Measurements from ENCODE around the gene FCF1. TPM values are rescaled to one million over a fixed set of nuclear protein-coding genes. Genes with fewer than 3 reads are reported as not detected.

The FCF1 gene, protein sequence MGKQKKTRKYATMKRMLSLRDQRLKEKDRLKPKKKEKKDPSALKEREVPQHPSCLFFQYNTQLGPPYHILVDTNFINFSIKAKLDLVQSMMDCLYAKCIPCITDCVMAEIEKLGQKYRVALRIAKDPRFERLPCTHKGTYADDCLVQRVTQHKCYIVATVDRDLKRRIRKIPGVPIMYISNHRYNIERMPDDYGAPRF
- total RNA-seq (2021) = 59.4 to 62.2 TPM (median 61.6 TPM) in 3 replicates
- Bru-seq, nascent RNA = percentile 78 among the genes with signal in this experiment
- long read RNA-seq, experiment 1, full-length matches to known transcripts = 30 of 44 reads
- long read RNA-seq, experiment 1, partial matches to known transcripts = 5 of 44 reads
- long read RNA-seq, experiment 1, other reads (novel, unspliced or antisense) = 9 of 44 reads
- long read RNA-seq, experiment 2, full-length matches to known transcripts = 3 of 41 reads
- long read RNA-seq, experiment 2, partial matches to known transcripts = 1 of 41 reads
- long read RNA-seq, experiment 2, other reads (novel, unspliced or antisense) = 37 of 41 reads
- long read RNA-seq, experiment 3, full-length matches to known transcripts = 1 of 21 reads
- long read RNA-seq, experiment 3, partial matches to known transcripts = 8 of 21 reads
- long read RNA-seq, experiment 3, other reads (novel, unspliced or antisense) = 12 of 21 reads

DNA sequence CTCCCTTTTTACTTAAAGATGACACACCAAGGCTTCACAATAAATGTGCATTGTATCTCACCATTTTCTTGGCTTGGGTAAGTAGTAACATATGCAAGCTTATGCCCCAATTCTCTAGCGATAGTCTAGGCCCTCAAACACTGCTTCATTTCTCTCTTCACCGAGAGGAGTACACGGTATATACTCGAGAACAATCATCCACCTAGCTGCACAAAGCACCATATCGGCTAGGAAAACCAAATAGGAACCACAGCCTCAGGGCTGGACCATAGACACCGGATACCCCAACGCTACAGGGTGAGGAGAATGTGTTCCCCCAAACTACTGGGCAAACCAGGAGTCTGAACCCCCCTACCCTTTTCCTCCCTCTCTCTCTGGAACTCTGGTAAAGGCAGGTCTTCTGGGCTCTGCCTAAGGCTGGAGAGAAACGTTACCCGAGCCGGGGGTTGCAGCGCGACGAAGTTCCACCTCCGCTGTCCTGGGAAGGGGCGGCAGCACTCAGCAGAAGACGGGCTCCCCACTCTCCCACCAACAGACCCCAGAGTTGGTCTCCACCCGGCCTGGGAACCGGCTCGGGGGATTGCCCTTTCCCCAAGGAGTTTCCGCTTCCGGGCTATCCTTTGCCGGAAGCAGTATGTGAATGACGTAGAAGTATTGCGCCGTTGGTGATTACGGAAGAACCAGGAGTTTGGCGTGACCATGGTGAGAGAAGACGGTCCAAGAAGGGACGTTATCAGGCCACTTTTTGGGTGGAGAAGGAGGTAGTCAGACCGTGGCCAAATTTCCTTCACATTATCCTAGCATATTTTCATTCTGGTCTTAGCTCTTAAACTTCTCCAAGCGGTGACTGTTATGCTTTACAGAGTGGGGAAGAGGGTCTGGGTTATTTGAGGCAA, at the start of gene FCF1, which contains the start of gene AREL1:
FCF1 (plus strand) TSS at position 646 of the 896 bp plus-strand sequence; CDS start at position 700, 54 bp downstream.
AREL1 (minus strand) TSS at position 582 of the 896 bp plus-strand sequence. CDS start 27,465 bp downstream, outside the sequence.
- peak; percentile 95 for ATAC-seq
- POLR2A ChIA-PET = no interaction called here
- peak within 1 kb of the TSS; percentile 98 for H3K4me3 Mint-ChIP-seq
- H3K36me3 Mint-ChIP-seq = peaks cover 17% of the 10 kb centered on the region
- no peaks in the 10 kb centered on the region for H3K9me3 Mint-ChIP-seq
- no peaks in the 10 kb centered on the region for H3K27me3 Mint-ChIP-seq (ENCODE audit: low read depth)
- DNase-seq (ENCODE audit: low spot score) = peak; percentile 79
- H3K4me1 Mint-ChIP-seq = peaks cover 15% of the 10 kb centered on the region
- H3K27ac Mint-ChIP-seq = peak within 1 kb of the TSS; percentile 98
- CTCF ChIA-PET = no interaction called here
- peak; percentile 84; the same call in 1 of the 2 replicates for TF ChIP-seq ZBTB21 (CRISPR knock-in tag; IDR thresholded peaks at IDR 0.05; ENCODE audit: borderline replicate concordance)
- TF ChIP-seq FOXJ3 (CRISPR knock-in tag; IDR thresholded peaks at IDR 0.05; ENCODE audit: borderline replicate concordance) = no peak
- TF ChIP-seq ZNF671 (CRISPR knock-in tag; IDR thresholded peaks at IDR 0.05) = no peak
- TF ChIP-seq ZNF219 (CRISPR knock-in tag; IDR thresholded peaks at IDR 0.05; ENCODE audit: borderline replicate concordance) = no peak
- TF ChIP-seq, protein P1, sequence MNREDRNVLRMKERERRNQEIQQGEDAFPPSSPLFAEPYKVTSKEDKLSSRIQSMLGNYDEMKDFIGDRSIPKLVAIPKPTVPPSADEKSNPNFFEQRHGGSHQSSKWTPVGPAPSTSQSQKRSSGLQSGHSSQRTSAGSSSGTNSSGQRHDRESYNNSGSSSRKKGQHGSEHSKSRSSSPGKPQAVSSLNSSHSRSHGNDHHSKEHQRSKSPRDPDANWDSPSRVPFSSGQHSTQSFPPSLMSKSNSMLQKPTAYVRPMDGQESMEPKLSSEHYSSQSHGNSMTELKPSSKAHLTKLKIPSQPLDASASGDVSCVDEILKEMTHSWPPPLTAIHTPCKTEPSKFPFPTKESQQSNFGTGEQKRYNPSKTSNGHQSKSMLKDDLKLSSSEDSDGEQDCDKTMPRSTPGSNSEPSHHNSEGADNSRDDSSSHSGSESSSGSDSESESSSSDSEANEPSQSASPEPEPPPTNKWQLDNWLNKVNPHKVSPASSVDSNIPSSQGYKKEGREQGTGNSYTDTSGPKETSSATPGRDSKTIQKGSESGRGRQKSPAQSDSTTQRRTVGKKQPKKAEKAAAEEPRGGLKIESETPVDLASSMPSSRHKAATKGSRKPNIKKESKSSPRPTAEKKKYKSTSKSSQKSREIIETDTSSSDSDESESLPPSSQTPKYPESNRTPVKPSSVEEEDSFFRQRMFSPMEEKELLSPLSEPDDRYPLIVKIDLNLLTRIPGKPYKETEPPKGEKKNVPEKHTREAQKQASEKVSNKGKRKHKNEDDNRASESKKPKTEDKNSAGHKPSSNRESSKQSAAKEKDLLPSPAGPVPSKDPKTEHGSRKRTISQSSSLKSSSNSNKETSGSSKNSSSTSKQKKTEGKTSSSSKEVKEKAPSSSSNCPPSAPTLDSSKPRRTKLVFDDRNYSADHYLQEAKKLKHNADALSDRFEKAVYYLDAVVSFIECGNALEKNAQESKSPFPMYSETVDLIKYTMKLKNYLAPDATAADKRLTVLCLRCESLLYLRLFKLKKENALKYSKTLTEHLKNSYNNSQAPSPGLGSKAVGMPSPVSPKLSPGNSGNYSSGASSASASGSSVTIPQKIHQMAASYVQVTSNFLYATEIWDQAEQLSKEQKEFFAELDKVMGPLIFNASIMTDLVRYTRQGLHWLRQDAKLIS (CRISPR knock-in tag; IDR thresholded peaks at IDR 0.05; ENCODE audit: borderline replicate concordance) = no peak
- TF ChIP-seq GTF2I (CRISPR knock-in tag; conservative IDR thresholded peaks at IDR 0.05) = no peak
- no peak for TF ChIP-seq ESRRA (CRISPR knock-in tag; IDR thresholded peaks at IDR 0.05; ENCODE audit: borderline replicate concordance)
- TF ChIP-seq ZNF416 (CRISPR knock-in tag; IDR thresholded peaks at IDR 0.05) = no peak
- TF ChIP-seq, protein P2, sequence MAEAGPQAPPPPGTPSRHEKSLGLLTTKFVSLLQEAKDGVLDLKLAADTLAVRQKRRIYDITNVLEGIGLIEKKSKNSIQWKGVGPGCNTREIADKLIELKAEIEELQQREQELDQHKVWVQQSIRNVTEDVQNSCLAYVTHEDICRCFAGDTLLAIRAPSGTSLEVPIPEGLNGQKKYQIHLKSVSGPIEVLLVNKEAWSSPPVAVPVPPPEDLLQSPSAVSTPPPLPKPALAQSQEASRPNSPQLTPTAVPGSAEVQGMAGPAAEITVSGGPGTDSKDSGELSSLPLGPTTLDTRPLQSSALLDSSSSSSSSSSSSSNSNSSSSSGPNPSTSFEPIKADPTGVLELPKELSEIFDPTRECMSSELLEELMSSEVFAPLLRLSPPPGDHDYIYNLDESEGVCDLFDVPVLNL (CRISPR knock-in tag; IDR thresholded peaks at IDR 0.05; ENCODE audit: borderline replicate concordance, low read depth) = no peak
- peak; percentile 87; the same call in 1 of the 2 replicates for TF ChIP-seq GABPB1 (CRISPR knock-in tag; IDR thresholded peaks at IDR 0.05)
- TF ChIP-seq, protein P3, sequence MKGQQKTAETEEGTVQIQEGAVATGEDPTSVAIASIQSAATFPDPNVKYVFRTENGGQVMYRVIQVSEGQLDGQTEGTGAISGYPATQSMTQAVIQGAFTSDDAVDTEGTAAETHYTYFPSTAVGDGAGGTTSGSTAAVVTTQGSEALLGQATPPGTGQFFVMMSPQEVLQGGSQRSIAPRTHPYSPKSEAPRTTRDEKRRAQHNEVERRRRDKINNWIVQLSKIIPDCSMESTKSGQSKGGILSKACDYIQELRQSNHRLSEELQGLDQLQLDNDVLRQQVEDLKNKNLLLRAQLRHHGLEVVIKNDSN (CRISPR knock-in tag; IDR thresholded peaks at IDR 0.05) = no peak
- TF ChIP-seq GRHL2 (CRISPR knock-in tag; IDR thresholded peaks at IDR 0.05; ENCODE audit: insufficient replicate concordance, severe bottlenecking) = no peak
- no peak for TF ChIP-seq IRF2 (CRISPR knock-in tag; IDR thresholded peaks at IDR 0.05; ENCODE audit: borderline replicate concordance, low read depth)
- TF ChIP-seq, protein P4, sequence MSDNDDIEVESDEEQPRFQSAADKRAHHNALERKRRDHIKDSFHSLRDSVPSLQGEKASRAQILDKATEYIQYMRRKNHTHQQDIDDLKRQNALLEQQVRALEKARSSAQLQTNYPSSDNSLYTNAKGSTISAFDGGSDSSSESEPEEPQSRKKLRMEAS (CRISPR knock-in tag; IDR thresholded peaks at IDR 0.05) = peak; percentile 38; the same call in 1 of the 2 replicates
- TF ChIP-seq, protein P5, sequence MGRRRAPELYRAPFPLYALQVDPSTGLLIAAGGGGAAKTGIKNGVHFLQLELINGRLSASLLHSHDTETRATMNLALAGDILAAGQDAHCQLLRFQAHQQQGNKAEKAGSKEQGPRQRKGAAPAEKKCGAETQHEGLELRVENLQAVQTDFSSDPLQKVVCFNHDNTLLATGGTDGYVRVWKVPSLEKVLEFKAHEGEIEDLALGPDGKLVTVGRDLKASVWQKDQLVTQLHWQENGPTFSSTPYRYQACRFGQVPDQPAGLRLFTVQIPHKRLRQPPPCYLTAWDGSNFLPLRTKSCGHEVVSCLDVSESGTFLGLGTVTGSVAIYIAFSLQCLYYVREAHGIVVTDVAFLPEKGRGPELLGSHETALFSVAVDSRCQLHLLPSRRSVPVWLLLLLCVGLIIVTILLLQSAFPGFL (CRISPR knock-in tag; IDR thresholded peaks at IDR 0.05; ENCODE audit: borderline replicate concordance) = no peak
- TF ChIP-seq ZNF396 (CRISPR knock-in tag; IDR thresholded peaks at IDR 0.05; ENCODE audit: borderline replicate concordance) = no peak
- TF ChIP-seq KAT7 (CRISPR knock-in tag; IDR thresholded peaks at IDR 0.05; ENCODE audit: borderline replicate concordance) = 0 out of 2 replicates have a peak, but pooled peaks have one; percentile 40
- TF ChIP-seq NR2C2 (CRISPR knock-in tag; IDR thresholded peaks at IDR 0.05) = peak; percentile 89
- no peak for TF ChIP-seq SMAD3 (CRISPR knock-in tag; IDR thresholded peaks at IDR 0.05; ENCODE audit: borderline replicate concordance)
- no peak for TF ChIP-seq MXD4 (CRISPR knock-in tag; IDR thresholded peaks at IDR 0.05; ENCODE audit: borderline replicate concordance)
- peak; percentile 54 for TF ChIP-seq SP1 (CRISPR knock-in tag; conservative IDR thresholded peaks at IDR 0.05)
- no peak for TF ChIP-seq PRRX2 (CRISPR knock-in tag; IDR thresholded peaks at IDR 0.05)
- peak; percentile 98 for TF ChIP-seq CREM (CRISPR knock-in tag; IDR thresholded peaks at IDR 0.05)
- TF ChIP-seq, protein P6, sequence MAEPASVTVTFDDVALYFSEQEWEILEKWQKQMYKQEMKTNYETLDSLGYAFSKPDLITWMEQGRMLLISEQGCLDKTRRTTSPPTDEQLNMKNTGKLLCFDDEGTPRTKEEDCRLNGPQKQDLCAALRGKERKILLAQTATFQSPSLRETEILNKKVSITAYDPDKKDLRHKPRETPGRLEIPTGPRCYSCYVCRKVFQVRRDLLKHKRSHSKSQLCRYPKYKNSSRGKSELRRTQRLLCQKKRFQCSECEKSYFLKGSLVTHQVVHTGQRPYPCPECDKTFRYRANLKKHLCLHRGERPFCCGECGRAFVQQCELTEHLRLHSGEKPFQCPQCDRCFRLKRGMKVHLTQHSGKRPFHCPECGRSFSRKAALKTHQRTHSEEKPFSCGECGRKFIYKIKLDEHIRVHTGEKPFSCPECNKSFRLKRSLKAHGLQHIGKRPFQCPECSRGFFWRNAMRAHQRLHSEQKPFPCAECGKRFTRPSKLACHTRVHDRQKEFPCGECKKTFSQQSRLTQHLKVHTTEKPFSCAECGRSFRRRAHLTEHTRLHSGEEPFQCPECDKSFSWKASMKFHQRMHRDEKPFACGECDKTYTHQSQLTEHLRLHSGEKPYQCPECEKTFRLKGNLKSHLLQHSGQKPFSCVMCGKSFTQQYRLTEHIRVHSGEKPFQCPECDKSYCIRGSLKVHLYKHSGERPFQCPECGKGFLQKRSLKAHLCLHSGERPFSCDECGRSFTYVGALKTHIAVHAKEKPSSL (CRISPR knock-in tag; conservative IDR thresholded peaks at IDR 0.05) = no peak
